HG02938 (cell line): ENCODE measurements around the gene MCM9.

Experiments used
- ATAC-seq: cut with Tn5 transposase; IDR thresholded peaks from one replicate; pipeline ENCODE4 v1.9.1; 2021; ENCODE audit warnings: mild to moderate bottlenecking, moderate library complexity; ENCODE audit not compliant: unreplicated experiment

The MCM9 gene

GRCh38 chr6:118934461-118935330 lies at the start of gene MCM9:
MCM9 (minus strand) TSS chr6:118935159; CDS start chr6:118931723, 3,436 bp downstream.
- peak; percentile 89 for ATAC-seq

GRCh38 chr6:118984342-118984741 lies 49.4 kb upstream of the MCM9 start:
- peak; percentile 70 for ATAC-seq

- ATAC-seq = no peak
These were observed 47.6 kb upstream of the MCM9 start for GRCh38 chr6:118982575-118982911.

GRCh38 chr6:118981884-118982574 lies 47.1 kb upstream of the MCM9 start:
- ATAC-seq = no peak

GRCh38 chr6:118980063-118980462 lies 45.1 kb upstream of the MCM9 start:
- no peak for ATAC-seq

DNA sequence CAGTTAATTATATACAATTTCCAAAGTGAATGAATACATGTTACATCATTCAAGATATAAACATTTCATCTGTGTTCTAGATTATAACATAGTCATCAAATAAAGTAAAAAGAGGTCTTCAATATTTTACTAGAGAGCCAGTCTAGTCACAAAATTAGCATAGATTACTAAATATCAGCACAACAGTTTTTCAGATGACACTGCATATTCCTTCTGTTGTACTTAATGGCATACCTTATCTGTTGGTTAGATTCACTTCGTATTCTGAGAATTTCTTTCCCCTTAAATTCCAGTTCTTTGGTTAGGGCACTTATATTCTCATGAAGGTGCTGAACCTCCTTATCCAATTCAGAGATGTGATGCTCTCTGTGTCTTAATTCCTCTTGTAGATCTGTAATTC lies 39.8 kb upstream of the MCM9 start:
- no peak for ATAC-seq

DNA sequence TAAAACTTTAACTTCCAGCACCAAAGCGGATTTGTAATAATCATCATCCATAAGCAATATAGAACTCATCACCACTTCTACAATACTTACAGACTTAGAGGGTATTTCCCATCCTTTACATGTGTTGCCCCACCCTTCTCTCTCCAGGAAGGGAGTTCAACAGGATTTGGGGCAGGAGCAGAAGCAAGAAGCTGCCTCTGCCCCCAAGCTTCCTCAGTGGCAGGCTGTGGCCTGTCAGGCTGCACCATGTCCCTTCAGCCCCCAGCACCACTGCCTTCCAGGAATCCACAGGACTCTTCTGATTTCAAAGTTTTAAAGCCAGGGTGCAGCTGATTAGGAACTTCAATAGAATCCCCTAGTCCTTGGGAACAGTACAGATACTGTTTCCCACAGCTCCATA lies 36.7 kb upstream of the MCM9 start:
- no peak for ATAC-seq

DNA sequence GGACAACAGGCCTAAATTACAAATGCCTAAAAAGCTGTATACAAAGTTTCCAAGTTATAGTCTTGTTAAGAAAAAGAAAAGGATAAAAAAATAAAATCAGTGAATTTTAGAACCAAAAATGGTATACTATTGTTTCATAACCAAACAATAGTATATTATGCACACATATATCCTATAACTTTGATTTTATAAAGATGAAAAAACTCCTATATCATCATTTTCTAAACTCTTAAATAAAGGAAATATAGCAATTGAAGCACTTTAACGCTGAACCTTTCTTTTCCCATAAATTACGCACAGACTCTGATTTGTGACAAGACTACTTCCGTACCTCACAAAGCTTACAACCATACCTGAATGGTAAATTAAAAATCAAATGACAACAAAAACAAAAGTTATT lies 35.9 kb upstream of the MCM9 start:
- no peak for ATAC-seq

DNA sequence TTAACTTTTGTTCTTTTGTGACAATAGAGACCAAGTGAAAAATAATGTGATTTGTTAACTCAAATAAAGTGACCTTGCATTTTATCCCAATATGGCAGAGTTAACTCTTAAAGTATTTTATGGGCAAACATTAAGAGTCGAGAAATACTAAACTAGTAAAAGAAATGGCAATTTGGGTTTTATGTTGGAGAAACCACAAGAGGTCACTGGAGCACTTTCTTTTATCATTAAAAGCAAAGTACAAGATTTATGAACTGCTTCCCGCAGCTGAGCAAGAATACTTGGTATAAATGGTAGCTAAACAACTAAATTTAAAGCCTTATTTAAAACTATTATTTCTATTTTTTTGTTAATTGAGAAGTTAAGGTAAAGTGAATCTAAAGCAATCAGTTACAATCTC lies 33.5 kb upstream of the MCM9 start:
- no peak for ATAC-seq

DNA sequence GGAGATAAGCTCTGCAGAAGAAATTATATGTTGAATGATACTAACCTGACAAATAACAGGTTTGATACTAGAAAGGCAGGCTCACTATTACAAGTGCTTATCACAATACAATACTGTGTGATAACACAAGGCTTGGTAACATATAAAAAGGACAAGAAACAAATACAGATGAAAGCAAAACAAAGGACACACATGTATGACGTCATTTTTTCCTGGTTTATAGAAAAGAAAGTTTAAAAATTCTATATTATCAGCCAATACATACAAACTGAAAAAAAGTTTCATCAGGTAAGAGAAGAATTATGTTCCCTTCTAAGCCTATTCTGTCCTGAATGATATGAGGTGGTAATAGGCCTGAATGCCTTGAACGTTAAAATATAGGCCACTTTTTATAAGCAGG lies 32.3 kb upstream of the MCM9 start:
- no peak for ATAC-seq

DNA sequence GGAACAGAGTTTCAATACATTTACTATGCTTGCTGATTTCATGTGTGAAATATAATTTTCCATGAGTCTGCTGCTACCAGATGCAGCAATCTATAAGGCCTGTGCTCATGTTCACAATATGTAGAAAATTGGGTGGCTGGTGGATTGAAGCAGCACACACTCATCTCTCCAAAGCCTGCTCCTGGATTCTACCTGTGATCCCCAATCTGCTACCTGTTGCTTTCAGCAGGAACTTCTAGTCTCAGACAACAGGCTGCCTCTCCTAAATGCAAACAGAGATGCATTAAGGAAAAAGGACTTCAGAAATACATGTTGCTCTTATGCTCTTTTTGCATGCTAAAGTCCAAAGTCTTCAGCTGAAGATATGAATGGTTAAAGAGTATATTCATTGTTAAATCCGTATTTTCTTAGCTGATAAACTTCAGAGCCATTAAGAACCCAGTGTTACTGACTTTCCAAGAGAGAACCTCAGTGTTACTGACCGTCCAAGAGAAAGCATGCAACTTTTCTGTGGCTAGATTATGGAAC lies 30.9 kb upstream of the MCM9 start:
- ATAC-seq = no peak

DNA sequence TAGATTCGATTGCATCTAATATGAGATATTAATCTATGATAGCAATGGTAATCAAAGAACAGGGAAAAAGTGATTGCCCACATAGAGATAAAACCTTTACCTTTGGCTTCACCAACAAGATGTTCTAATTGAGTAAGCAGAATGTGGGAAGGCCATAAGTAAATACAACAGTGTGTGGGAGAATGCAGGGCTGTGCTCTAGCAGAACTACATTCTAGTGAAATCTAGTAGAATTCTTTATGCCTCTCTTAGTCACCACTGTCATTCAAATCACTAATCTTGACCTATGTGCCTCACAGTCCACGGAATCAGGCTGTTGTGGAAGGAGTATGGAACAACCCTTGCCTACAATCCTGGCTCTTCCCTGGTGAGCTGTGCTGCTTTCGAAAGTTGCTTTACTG lies 30.4 kb upstream of the MCM9 start:
- no peak for ATAC-seq

- ATAC-seq = no peak
These were observed 28.0 kb upstream of the MCM9 start for GRCh38 chr6:118963003-118963402.

DNA sequence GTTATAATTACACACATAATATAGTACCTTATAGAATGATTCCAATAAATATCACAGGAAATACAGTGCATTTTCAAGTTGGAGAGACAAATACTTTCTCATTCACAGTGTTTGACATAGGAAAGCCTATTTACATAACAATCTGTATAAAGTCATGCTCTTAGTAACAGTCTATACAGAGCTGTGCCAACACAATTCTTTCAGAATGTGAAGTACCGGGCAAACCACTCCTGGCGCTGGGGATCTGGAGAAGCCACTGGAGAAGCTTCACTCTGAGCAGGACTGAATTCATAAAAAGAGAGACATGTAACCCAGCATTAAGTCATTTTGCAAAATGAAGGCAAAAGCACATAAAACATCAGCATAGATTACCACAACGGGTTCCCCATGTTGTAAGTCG lies 24.9 kb upstream of the MCM9 start:
- no peak for ATAC-seq

GRCh38 chr6:118953391-118953790 lies 18.4 kb upstream of the MCM9 start:
- ATAC-seq = no peak

GRCh38 chr6:118952683-118953082 lies 17.7 kb upstream of the MCM9 start:
- no peak for ATAC-seq

DNA sequence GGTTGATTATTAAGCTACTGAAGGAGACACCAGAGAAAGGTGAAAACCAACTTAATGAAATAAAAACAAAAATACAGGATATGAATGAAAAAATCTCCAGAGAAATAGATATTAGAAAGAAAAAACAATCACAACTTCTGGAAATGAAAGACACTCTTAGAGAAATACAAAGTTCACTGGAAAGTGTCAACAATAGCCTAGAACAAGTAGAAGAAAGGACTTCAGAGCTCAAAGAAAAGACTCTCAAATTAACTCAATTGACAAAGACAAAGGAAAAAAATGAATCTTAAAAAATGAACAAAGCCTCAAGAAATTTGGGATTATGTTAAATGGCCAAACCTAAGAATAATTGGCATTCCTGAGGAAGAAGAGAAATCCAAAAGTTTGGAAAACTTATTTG lies 10.3 kb upstream of the MCM9 start:
- ATAC-seq = no peak

- no peak for ATAC-seq
These were observed 5.8 kb upstream of the MCM9 start for GRCh38 chr6:118940770-118941169.

DNA sequence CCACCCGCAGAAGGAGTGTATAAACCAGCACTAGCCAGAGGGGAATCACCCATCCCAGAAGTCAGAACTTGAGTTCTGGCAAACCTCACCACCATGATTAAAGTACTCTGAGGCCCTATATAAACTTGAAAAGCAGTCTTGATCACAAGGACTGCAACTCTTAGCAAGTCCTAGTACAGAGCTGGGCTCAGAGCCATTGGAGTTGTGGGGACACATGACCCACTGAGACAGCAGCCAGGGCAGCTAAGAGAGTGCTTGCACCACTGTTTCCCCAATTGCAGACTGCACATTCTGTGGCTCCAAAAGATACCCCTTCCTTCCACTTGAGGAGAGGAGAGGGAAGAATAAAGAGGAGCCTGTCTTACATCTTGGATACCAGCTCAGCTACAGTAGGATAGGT lies 4.7 kb upstream of the MCM9 start:
- no peak for ATAC-seq

DNA sequence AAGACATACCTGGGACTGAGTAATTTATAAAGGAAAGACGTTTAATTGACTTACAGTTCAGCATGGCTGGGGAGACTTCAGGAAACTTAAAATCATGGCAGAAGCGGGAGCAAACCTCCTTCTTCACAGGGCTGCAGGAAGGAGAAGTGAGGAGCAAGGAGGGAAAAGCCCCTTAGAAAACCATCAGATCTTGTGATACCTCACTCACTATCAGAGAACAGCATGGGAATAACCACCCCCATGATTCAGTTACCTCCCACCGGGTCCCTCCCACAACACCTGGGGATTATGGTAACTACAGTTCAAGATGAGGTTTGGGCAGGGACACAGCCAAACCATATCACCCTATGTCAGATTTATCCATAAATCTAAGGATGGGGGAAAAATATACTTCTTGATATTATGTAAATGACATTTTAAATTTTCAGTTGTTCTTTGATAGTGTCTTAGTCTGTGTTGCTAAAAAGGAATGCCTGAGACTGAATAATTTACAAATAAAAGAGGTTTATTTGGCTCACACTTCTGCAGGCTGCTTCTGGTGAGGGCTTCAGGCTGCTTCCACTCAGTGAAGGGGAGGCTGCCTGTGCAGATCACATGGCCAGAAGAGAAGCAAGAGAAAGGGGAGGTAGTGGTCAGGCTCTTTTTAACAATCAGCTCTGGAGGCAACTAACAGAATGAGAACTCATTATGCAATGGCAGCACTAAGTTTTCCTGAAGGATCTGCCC lies 1.2 kb upstream of the MCM9 start:
- no peak for ATAC-seq

DNA sequence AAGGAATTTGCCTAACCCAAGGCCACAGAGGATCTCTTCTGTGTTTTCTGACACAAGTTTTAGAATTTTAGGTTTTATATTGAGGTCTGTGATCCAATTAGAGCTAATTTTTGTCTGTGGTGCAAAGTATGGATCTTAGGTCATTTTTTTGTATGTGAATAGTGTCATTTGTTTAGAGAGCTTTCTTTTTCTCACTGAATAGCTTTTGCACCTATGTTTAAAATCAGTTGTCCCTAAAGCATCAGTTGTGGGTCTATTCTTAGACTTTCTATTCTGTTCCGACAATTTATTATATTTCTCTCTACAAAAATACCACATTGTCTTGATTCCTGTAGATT lies 341 bp upstream of the MCM9 start:
- ATAC-seq = peak; percentile 16
